Measurements from ENCODE around the gene PCDH15. TPM values are rescaled to one million over a fixed set of nuclear protein-coding genes. Genes with fewer than 3 reads are reported as not detected.

The PCDH15 gene
- total RNA-seq, 1 experiment from 2014 or later: 0.59 TPM

DNA sequence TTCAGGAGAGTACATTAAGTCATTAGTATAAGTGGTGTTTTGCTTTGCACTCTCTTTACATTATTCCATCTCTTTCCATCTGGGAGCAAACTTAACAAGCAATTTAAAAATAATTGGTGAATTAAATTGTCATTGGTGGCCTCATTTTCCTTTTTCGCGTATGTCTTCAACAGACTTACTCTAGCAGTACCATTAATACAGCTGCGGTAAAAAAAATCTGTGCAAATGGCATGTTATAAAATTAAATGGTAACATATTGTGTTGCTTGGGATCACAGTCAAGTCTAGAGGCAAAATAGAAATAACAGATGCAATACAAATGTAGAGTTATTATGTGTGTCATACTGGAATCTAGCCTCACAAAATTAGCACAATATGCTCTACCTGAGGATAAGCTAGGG, 322.4 kb downstream of the PCDH15 start:
- CTCF ChIA-PET: no interaction called here
- H3K4me1 Mint-ChIP-seq: peaks cover 22% of the 10 kb centered on the region
- DNase-seq (ENCODE audit: low spot score): no peak

DNA sequence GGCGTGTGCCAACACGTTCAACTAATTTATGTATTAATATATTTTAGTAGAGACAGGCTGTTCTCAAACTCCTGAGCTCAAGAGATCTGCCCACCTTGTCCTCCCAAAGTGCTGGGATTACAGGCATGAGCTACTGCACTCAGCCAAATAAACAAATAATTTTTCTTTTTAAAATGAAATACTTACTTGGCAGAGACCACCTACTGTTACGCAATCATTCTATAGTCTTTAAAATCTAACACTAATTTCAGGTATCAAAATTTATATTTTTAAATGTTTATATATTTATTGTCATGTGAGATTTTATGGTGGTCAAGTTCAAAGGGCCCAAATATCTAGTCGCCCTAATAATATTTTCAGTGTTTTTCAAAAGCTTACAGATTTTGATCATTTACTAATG, 323.3 kb downstream of the PCDH15 start:
- DNase-seq (ENCODE audit: low spot score) (no peak), ATAC-seq (no peak)
- Mint-ChIP-seq H3K36me3 (no peaks in the 10 kb centered on the region), H3K4me3 (no peak overlapping the region), H3K9me3 (no peaks in the 10 kb centered on the region), H3K27ac (no peak overlapping the region), H3K4me1 (peaks cover 25% of the 10 kb centered on the region), H3K27me3 (ENCODE audit: low read depth) (no peaks in the 10 kb centered on the region)
- CTCF ChIA-PET: no interaction called here
- POLR2A ChIA-PET: no interaction called here
- TF ChIP-seq, protein P1, sequence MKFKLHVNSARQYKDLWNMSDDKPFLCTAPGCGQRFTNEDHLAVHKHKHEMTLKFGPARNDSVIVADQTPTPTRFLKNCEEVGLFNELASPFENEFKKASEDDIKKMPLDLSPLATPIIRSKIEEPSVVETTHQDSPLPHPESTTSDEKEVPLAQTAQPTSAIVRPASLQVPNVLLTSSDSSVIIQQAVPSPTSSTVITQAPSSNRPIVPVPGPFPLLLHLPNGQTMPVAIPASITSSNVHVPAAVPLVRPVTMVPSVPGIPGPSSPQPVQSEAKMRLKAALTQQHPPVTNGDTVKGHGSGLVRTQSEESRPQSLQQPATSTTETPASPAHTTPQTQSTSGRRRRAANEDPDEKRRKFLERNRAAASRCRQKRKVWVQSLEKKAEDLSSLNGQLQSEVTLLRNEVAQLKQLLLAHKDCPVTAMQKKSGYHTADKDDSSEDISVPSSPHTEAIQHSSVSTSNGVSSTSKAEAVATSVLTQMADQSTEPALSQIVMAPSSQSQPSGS (CRISPR knock-in tag; IDR thresholded peaks at IDR 0.05; ENCODE audit: borderline replicate concordance, low read depth): no peak
- TF ChIP-seq, protein P2, sequence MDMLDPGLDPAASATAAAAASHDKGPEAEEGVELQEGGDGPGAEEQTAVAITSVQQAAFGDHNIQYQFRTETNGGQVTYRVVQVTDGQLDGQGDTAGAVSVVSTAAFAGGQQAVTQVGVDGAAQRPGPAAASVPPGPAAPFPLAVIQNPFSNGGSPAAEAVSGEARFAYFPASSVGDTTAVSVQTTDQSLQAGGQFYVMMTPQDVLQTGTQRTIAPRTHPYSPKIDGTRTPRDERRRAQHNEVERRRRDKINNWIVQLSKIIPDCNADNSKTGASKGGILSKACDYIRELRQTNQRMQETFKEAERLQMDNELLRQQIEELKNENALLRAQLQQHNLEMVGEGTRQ (CRISPR knock-in tag; IDR thresholded peaks at IDR 0.05): no peak
- TF ChIP-seq IRF2 (CRISPR knock-in tag; IDR thresholded peaks at IDR 0.05; ENCODE audit: borderline replicate concordance, low read depth) (no peak), CBFB (CRISPR knock-in tag; IDR thresholded peaks at IDR 0.05; ENCODE audit: low read depth) (no peak), ATF1 (CRISPR knock-in tag; IDR thresholded peaks at IDR 0.05) (no peak)
- TF ChIP-seq, protein P3, sequence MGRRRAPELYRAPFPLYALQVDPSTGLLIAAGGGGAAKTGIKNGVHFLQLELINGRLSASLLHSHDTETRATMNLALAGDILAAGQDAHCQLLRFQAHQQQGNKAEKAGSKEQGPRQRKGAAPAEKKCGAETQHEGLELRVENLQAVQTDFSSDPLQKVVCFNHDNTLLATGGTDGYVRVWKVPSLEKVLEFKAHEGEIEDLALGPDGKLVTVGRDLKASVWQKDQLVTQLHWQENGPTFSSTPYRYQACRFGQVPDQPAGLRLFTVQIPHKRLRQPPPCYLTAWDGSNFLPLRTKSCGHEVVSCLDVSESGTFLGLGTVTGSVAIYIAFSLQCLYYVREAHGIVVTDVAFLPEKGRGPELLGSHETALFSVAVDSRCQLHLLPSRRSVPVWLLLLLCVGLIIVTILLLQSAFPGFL (CRISPR knock-in tag; IDR thresholded peaks at IDR 0.05; ENCODE audit: borderline replicate concordance): no peak
- TF ChIP-seq, protein P4, sequence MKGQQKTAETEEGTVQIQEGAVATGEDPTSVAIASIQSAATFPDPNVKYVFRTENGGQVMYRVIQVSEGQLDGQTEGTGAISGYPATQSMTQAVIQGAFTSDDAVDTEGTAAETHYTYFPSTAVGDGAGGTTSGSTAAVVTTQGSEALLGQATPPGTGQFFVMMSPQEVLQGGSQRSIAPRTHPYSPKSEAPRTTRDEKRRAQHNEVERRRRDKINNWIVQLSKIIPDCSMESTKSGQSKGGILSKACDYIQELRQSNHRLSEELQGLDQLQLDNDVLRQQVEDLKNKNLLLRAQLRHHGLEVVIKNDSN (CRISPR knock-in tag; IDR thresholded peaks at IDR 0.05): no peak
- TF ChIP-seq, protein P5, sequence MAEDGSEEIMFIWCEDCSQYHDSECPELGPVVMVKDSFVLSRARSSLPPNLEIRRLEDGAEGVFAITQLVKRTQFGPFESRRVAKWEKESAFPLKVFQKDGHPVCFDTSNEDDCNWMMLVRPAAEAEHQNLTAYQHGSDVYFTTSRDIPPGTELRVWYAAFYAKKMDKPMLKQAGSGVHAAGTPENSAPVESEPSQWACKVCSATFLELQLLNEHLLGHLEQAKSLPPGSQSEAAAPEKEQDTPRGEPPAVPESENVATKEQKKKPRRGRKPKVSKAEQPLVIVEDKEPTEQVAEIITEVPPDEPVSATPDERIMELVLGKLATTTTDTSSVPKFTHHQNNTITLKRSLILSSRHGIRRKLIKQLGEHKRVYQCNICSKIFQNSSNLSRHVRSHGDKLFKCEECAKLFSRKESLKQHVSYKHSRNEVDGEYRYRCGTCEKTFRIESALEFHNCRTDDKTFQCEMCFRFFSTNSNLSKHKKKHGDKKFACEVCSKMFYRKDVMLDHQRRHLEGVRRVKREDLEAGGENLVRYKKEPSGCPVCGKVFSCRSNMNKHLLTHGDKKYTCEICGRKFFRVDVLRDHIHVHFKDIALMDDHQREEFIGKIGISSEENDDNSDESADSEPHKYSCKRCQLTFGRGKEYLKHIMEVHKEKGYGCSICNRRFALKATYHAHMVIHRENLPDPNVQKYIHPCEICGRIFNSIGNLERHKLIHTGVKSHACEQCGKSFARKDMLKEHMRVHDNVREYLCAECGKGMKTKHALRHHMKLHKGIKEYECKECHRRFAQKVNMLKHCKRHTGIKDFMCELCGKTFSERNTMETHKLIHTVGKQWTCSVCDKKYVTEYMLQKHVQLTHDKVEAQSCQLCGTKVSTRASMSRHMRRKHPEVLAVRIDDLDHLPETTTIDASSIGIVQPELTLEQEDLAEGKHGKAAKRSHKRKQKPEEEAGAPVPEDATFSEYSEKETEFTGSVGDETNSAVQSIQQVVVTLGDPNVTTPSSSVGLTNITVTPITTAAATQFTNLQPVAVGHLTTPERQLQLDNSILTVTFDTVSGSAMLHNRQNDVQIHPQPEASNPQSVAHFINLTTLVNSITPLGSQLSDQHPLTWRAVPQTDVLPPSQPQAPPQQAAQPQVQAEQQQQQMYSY (CRISPR knock-in tag; IDR thresholded peaks at IDR 0.05): no peak
- TF ChIP-seq, protein P6, sequence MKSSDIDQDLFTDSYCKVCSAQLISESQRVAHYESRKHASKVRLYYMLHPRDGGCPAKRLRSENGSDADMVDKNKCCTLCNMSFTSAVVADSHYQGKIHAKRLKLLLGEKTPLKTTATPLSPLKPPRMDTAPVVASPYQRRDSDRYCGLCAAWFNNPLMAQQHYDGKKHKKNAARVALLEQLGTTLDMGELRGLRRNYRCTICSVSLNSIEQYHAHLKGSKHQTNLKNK (CRISPR knock-in tag; IDR thresholded peaks at IDR 0.05): no peak

More for the DNA sequence above, 322.4 kb downstream of the PCDH15 start:
- ATAC-seq: no peak
- Mint-ChIP-seq H3K36me3 (no peaks in the 10 kb centered on the region), H3K27ac (no peak overlapping the region), H3K27me3 (ENCODE audit: low read depth) (no peaks in the 10 kb centered on the region), H3K4me3 (no peak overlapping the region), H3K9me3 (no peaks in the 10 kb centered on the region)
- TF ChIP-seq SMAD3 (CRISPR knock-in tag; IDR thresholded peaks at IDR 0.05; ENCODE audit: borderline replicate concordance): no peak
- no peak for TF ChIP-seq FOXJ3 (CRISPR knock-in tag; IDR thresholded peaks at IDR 0.05; ENCODE audit: borderline replicate concordance)
- no peak for TF ChIP-seq ZNF121 (CRISPR knock-in tag; IDR thresholded peaks at IDR 0.05)
- TF ChIP-seq, protein P7, sequence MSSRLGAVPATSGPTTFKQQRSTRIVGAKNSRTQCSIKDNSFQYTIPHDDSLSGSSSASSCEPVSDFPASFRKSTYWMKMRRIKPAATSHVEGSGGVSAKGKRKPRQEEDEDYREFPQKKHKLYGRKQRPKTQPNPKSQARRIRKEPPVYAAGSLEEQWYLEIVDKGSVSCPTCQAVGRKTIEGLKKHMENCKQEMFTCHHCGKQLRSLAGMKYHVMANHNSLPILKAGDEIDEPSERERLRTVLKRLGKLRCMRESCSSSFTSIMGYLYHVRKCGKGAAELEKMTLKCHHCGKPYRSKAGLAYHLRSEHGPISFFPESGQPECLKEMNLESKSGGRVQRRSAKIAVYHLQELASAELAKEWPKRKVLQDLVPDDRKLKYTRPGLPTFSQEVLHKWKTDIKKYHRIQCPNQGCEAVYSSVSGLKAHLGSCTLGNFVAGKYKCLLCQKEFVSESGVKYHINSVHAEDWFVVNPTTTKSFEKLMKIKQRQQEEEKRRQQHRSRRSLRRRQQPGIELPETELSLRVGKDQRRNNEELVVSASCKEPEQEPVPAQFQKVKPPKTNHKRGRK (CRISPR knock-in tag; IDR thresholded peaks at IDR 0.05; ENCODE audit: borderline replicate concordance): no peak
- TF ChIP-seq CBFB (CRISPR knock-in tag; IDR thresholded peaks at IDR 0.05; ENCODE audit: low read depth): no peak
- TF ChIP-seq, protein P8, sequence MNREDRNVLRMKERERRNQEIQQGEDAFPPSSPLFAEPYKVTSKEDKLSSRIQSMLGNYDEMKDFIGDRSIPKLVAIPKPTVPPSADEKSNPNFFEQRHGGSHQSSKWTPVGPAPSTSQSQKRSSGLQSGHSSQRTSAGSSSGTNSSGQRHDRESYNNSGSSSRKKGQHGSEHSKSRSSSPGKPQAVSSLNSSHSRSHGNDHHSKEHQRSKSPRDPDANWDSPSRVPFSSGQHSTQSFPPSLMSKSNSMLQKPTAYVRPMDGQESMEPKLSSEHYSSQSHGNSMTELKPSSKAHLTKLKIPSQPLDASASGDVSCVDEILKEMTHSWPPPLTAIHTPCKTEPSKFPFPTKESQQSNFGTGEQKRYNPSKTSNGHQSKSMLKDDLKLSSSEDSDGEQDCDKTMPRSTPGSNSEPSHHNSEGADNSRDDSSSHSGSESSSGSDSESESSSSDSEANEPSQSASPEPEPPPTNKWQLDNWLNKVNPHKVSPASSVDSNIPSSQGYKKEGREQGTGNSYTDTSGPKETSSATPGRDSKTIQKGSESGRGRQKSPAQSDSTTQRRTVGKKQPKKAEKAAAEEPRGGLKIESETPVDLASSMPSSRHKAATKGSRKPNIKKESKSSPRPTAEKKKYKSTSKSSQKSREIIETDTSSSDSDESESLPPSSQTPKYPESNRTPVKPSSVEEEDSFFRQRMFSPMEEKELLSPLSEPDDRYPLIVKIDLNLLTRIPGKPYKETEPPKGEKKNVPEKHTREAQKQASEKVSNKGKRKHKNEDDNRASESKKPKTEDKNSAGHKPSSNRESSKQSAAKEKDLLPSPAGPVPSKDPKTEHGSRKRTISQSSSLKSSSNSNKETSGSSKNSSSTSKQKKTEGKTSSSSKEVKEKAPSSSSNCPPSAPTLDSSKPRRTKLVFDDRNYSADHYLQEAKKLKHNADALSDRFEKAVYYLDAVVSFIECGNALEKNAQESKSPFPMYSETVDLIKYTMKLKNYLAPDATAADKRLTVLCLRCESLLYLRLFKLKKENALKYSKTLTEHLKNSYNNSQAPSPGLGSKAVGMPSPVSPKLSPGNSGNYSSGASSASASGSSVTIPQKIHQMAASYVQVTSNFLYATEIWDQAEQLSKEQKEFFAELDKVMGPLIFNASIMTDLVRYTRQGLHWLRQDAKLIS (CRISPR knock-in tag; IDR thresholded peaks at IDR 0.05; ENCODE audit: borderline replicate concordance): no peak
- TF ChIP-seq ZNF423 (CRISPR knock-in tag; IDR thresholded peaks at IDR 0.05): no peak
- TF ChIP-seq, protein P9, sequence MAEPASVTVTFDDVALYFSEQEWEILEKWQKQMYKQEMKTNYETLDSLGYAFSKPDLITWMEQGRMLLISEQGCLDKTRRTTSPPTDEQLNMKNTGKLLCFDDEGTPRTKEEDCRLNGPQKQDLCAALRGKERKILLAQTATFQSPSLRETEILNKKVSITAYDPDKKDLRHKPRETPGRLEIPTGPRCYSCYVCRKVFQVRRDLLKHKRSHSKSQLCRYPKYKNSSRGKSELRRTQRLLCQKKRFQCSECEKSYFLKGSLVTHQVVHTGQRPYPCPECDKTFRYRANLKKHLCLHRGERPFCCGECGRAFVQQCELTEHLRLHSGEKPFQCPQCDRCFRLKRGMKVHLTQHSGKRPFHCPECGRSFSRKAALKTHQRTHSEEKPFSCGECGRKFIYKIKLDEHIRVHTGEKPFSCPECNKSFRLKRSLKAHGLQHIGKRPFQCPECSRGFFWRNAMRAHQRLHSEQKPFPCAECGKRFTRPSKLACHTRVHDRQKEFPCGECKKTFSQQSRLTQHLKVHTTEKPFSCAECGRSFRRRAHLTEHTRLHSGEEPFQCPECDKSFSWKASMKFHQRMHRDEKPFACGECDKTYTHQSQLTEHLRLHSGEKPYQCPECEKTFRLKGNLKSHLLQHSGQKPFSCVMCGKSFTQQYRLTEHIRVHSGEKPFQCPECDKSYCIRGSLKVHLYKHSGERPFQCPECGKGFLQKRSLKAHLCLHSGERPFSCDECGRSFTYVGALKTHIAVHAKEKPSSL (CRISPR knock-in tag; conservative IDR thresholded peaks at IDR 0.05): no peak
- no peak for TF ChIP-seq ETV6 (CRISPR knock-in tag; IDR thresholded peaks at IDR 0.05)
- POLR2A ChIA-PET: no interaction called here

Measured in WTC11 (cell line).